ENCODE data around the gene DACH1. TPM values are rescaled to one million over a fixed set of nuclear protein-coding genes. Genes with fewer than 3 reads are reported as not detected.

The DACH1 gene
- total RNA-seq, 1 experiment from 2014 or later: 0.14 TPM

DNA sequence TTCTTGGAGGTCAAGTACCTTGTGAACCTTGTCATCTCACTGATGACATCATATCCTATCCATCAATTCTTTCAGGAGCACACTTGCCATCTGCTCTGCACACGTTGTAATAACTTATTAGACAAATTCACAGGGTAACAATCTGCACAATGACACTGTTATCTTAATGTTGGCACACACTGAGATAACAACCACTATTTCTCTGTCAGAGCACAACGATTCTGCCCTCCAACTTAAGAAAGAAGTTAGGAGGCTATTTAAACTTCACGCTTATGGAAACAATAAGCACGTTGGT is 351.3 kb downstream of the DACH1 start:
- CTCF ChIA-PET: no interaction called here
- TF ChIP-seq CTCF (IDR thresholded peaks at IDR 0.05; ENCODE audit: unreplicated experiment): no peak
- no peak overlapping the region for H3K4me3 Mint-ChIP-seq (ENCODE audit: low read depth, unreplicated experiment)
- BruUV-seq (replicated peaks): no TSS peak
- H3K4me1 Mint-ChIP-seq (ENCODE audit: low read depth, unreplicated experiment): no peaks in the 10 kb centered on the region
- no peaks in the 10 kb centered on the region for H3K27me3 Mint-ChIP-seq (ENCODE audit: unreplicated experiment)
- H3K36me3 Mint-ChIP-seq (ENCODE audit: insufficient read depth, unreplicated experiment): no peaks in the 10 kb centered on the region
- DNase-seq: no peak
- intact Hi-C loops (cut with micrococcal nuclease; ENCODE audit: unreplicated experiment): no loop called here
- H3K27ac Mint-ChIP-seq (ENCODE audit: unreplicated experiment): no peak overlapping the region
- no peaks in the 10 kb centered on the region for H3K9me3 Mint-ChIP-seq (ENCODE audit: low read depth, unreplicated experiment)

DNA sequence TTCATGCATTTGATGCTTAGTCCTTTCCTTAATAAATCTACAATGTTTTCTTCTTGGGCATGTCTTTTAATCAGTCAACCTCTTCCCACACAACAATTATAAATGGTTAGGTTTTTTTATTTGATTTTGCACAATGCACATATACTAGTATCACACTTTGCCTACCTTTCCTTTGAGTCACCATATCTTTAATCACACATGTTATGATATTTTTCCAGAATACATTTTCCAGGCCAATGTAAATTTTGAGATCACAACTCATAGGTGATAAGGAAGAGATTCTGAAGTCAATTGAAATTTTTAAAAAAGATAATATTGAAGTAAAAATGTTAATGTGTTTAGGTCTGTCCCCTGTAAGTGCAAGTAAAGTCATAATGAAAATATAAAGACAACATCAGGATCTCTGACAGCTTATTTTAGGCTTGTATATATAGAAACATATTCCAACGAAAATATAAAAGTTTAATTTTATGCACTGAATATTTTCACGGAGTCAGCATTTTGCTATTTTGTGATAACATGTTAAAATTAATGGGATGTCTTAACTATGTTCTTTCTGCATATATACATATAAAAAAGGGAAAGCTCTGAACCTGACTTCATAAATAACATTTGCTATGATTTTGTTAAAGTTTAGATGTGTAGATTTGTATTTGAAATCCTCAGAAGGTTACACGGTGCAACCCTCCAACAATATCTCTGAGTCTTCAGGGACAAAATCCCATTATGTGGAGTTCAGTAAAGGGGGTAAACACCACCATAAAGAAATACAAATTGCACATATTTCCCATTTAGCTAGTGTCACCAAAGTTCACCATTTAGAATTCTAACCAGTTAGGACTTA is 351.9 kb downstream of the DACH1 start:
- Mint-ChIP-seq H3K4me1 (ENCODE audit: low read depth, unreplicated experiment) (no peaks in the 10 kb centered on the region), H3K9me3 (ENCODE audit: low read depth, unreplicated experiment) (no peaks in the 10 kb centered on the region), H3K27me3 (ENCODE audit: unreplicated experiment) (no peaks in the 10 kb centered on the region), H3K27ac (ENCODE audit: unreplicated experiment) (no peak overlapping the region), H3K36me3 (ENCODE audit: insufficient read depth, unreplicated experiment) (no peaks in the 10 kb centered on the region), H3K4me3 (ENCODE audit: low read depth, unreplicated experiment) (no peak overlapping the region)
- no TSS peak for BruUV-seq (replicated peaks)
- no peak for DNase-seq
- intact Hi-C loops (cut with micrococcal nuclease; ENCODE audit: unreplicated experiment): no loop called here
- TF ChIP-seq CTCF (IDR thresholded peaks at IDR 0.05; ENCODE audit: unreplicated experiment): no peak
- CTCF ChIA-PET: no interaction called here

DNA sequence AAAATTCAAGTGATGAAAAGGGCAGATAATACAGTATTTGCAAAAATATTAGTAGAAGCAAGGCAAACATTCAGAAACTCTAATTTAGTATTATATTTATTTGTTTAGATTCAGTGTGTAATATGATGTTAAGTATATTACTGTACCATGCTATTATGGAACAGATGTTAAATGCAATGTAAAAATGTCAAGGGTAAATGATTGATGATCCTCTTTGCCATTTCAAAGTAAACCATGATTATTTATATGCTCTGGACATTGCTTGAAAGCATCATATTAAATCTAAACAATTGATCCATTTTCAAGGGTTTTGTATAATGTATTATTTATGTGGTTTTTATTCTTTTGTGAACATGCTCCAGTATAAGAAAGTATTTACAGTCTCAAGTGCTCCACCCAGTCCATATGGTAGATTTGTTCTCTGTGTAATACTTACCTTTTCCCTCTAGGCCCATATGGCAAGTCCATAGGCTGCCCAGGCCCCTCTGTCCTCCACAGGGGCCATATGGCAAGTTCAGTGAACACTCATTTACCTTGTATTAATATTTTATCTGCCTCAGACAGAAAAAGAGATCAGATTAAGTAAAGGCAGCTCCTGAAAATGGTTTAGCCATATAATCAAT is 353.5 kb downstream of the DACH1 start:
- no peak overlapping the region for H3K27ac Mint-ChIP-seq (ENCODE audit: unreplicated experiment)
- intact Hi-C loops (cut with micrococcal nuclease; ENCODE audit: unreplicated experiment): no loop called here
- no peaks in the 10 kb centered on the region for H3K9me3 Mint-ChIP-seq (ENCODE audit: low read depth, unreplicated experiment)
- no peaks in the 10 kb centered on the region for H3K27me3 Mint-ChIP-seq (ENCODE audit: unreplicated experiment)
- BruUV-seq (replicated peaks): no TSS peak
- no peak overlapping the region for H3K4me3 Mint-ChIP-seq (ENCODE audit: low read depth, unreplicated experiment)
- no peak for TF ChIP-seq CTCF (IDR thresholded peaks at IDR 0.05; ENCODE audit: unreplicated experiment)
- DNase-seq: no peak
- no peaks in the 10 kb centered on the region for H3K36me3 Mint-ChIP-seq (ENCODE audit: insufficient read depth, unreplicated experiment)
- CTCF ChIA-PET: no interaction called here
- no peaks in the 10 kb centered on the region for H3K4me1 Mint-ChIP-seq (ENCODE audit: low read depth, unreplicated experiment)

DNA sequence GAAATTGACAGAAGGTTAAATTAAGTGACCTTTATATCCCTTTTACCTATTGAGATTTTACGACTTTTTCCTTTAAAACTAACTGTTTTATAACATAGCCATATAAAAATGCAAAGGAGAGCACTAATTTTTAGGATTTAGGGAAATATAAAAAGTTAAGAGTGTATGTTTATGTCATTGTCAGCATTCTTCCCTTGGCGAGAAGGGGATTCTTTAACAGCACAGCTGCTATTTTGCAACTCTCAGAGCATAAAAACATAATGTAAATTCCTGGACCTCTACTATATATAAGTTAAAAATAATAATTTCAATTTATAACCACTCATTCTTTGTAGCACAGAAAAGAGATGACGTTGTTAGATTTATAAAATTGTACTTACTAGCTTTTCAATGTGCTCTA is 363.2 kb downstream of the DACH1 start:
- H3K27ac Mint-ChIP-seq (ENCODE audit: unreplicated experiment): no peak overlapping the region
- CTCF ChIA-PET: no interaction called here
- BruUV-seq (replicated peaks): no TSS peak
- no peaks in the 10 kb centered on the region for H3K9me3 Mint-ChIP-seq (ENCODE audit: low read depth, unreplicated experiment)
- no peak for TF ChIP-seq CTCF (IDR thresholded peaks at IDR 0.05; ENCODE audit: unreplicated experiment)
- no peaks in the 10 kb centered on the region for H3K36me3 Mint-ChIP-seq (ENCODE audit: insufficient read depth, unreplicated experiment)
- H3K4me1 Mint-ChIP-seq (ENCODE audit: low read depth, unreplicated experiment): no peaks in the 10 kb centered on the region
- no peak overlapping the region for H3K4me3 Mint-ChIP-seq (ENCODE audit: low read depth, unreplicated experiment)
- H3K27me3 Mint-ChIP-seq (ENCODE audit: unreplicated experiment): no peaks in the 10 kb centered on the region
- no peak for DNase-seq
- intact Hi-C loops (cut with micrococcal nuclease; ENCODE audit: unreplicated experiment): no loop called here

Data from Calu3 (cell line).